NCI-H2227 (cell line): ENCODE results near the gene XIAP.
A peak's percentile ranks its signal among the peaks of the same experiment; 100 is the strongest.

ENCODE experiments used
- DNase-seq: peaks from one replicate; lab custom pipeline; 2025; ENCODE audit not compliant: unreplicated experiment; lab: John Stamatoyannopoulos, UW

Gene XIAP

DNA sequence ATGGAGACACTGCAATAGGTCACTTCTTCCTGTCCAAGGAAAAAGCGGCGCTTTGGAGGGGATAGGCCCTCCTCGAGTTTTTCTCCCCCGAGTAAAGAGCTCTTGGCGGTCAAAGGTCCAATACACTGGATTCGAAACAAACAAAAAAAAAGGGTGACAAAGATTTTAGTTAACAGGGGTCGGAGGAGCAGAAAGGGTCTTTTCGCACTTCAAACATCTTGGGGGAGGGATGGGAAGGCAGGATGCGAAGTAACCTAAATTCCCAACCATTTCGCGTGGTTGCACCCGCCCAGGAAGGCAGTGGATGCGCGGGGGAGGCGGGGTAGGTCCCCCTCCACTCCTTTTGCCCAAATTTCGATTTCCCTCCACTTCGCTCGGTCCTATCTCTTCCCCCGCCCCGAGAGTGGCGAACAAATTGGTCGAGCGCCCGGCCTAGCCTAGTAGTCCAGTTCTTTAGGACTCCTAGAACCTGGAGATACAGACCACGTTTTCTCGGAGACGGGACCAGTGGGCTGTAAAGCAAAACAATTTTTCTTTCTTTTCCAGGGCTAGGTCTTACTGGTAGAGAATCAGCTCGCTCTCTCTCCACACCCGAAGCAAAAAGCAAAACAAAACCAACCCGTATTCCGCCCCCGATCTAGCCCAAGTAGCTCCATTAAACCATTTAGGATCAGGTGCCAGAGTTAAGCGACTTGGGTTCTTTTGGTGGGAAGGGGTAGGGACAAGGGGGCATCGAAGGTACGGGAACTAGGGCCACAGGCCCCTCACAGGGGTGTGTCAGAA lies 99.6 kb downstream of the XIAP start:
- peak; percentile 69 for DNase-seq

DNA sequence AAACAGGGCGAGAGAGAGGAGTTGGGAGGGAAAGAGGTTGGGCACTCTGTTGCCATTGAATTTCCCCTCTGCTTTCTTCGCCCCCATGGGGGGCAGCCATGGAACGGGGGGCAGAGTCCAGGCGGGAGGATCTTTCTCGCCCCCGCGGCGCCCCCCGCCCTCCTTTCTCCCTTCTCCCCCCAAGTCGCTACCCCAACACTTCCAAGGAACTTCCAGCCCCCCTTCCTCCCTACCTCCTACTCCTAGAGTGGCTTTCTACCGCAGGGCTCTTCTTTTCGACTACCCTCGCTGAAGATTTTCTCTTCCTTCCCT lies 101.1 kb downstream of the XIAP start:
- DNase-seq, result no peak

DNA sequence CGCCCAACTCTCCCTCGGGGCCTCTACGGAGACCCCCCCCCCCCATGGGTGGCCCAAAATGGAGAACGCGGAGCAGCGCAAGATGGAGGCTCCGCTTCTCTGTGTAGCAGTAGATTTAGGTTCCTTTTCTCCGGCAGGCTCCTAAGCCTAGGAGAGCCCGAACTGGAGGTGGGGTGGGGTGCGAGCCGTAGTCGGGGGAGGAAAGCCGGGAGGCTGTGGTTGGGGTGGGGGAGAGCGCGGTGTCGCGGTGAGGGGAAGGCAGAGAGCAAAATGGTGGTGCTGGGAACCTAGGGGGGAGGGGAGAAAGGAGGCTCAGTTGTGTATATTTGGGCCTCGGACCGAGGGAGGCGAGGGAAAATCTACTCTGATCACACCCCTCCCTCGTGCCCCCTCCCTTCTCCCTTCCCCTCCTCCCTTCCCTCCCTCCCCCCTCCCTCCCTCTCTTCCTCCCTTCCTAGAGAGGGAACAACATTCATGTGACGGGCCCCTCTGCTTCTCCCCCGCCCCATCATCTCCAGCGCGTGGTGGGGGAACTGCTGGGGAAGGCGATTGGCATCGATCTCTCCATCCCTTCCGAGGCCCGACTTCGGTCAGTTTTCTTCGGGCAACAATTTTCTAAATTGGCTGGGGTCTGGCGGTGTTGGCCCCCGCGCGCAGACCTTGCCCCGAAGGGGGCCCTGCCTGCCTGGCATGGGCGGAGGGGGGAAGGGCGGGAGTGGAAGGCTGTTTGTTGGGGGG lies 101.6 kb downstream of the XIAP start, which contains the start of gene STAG2:
STAG2 (plus strand) TSS at position 439 of the 738 bp plus-strand sequence. CDS start 60,922 bp downstream, outside the sequence.
- DNase-seq, result peak; percentile 90

DNA sequence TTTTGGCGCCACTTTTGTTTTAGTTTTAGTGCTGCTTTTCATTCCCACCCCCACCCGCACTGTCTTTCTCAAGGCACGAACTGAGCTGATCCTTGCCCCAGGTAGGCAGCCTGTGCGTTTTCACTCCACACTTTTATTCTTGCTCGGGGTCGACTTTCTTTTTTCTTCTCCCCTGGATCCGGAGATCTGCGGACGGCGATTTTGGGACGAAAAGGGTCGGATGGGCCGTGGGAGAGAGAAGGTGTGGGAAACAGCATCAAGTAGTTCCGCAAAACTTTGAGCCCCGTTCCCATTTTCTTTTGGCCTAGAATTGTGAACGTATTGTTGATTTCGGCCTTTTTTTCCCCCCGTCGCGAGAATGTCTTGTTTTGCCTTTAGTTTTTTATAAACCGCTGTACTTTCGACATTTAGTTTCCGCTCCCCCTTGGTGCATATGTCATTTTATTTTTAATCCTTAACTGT lies 102.2 kb downstream of the XIAP start:
- DNase-seq, result no peak

DNA sequence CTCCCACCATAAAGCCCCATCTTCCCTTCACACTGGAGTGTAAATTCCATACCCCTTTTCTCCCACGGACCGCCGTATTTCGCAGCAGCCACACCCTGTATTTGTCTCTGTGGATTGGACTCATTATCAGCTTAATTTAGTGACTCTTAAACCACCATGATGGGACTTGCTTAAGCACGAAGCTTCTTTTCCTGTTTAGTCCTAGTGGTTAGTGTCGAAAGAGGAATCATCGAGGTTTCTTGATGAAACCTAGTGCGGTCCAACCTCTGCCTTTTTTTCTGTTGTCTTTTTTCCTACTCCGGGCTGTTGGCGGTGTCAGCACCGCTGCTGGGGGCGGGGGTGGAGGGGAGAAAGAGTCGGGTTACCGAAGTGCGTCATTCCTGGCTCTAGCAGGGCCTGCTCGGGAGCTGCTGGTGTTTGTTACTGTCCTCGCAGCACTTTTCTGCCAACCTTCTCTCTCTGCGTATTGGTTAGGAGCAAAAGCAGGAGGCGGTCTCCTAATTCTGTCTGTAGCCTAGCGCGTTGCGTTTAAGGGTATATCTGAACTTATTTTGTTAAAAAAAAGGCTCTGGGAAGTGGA lies 103.0 kb downstream of the XIAP start:
- DNase-seq, result peak; percentile 93
